ENCODE measurements around the gene NFIB. TPM values are rescaled to one million over a fixed set of nuclear protein-coding genes. Genes with fewer than 3 reads are reported as not detected.

NFIB gene
- total RNA-seq, 1 experiment from 2014 or later: 0.61 TPM

- TF ChIP-seq, protein P1, sequence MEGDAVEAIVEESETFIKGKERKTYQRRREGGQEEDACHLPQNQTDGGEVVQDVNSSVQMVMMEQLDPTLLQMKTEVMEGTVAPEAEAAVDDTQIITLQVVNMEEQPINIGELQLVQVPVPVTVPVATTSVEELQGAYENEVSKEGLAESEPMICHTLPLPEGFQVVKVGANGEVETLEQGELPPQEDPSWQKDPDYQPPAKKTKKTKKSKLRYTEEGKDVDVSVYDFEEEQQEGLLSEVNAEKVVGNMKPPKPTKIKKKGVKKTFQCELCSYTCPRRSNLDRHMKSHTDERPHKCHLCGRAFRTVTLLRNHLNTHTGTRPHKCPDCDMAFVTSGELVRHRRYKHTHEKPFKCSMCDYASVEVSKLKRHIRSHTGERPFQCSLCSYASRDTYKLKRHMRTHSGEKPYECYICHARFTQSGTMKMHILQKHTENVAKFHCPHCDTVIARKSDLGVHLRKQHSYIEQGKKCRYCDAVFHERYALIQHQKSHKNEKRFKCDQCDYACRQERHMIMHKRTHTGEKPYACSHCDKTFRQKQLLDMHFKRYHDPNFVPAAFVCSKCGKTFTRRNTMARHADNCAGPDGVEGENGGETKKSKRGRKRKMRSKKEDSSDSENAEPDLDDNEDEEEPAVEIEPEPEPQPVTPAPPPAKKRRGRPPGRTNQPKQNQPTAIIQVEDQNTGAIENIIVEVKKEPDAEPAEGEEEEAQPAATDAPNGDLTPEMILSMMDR (IDR thresholded peaks at IDR 0.05; ENCODE audit: insufficient read depth in 1 of 2, low read depth in 1 of 2, low read length in 1 of 2, severe bottlenecking in 1 of 2, unreplicated experiment in 1 of 2): no peak
- no peaks in the 10 kb centered on the region for H3K4me1 ChIP-seq
- no TSS peak for BruUV-seq (replicated peaks)
- H3K36me3 ChIP-seq (ENCODE audit: control insufficient read depth, insufficient read depth, low read length): no peaks in the 10 kb centered on the region
- H3K4me3 ChIP-seq (ENCODE audit: low read depth, low read length): no peak overlapping the region
- H3K27me3 Mint-ChIP-seq (ENCODE audit: insufficient read depth, unreplicated experiment): no peaks in the 10 kb centered on the region
- H3K4me1 Mint-ChIP-seq (ENCODE audit: low read depth, unreplicated experiment): no peaks in the 10 kb centered on the region
- ChIA-PET POLR2A (no interaction called here), CTCF (no interaction called here)
- H3K27me3 ChIP-seq (replicated peaks; ENCODE audit: control insufficient read depth, insufficient read depth, low read length): no peaks in the 10 kb centered on the region
- DNase-seq: no peak
- intact Hi-C loops (cut with micrococcal nuclease; ENCODE audit: unreplicated experiment): no loop called here
- H3K27ac Mint-ChIP-seq (ENCODE audit: unreplicated experiment): no peak overlapping the region
- no peaks in the 10 kb centered on the region for H3K9me3 Mint-ChIP-seq (ENCODE audit: unreplicated experiment)
- no peak overlapping the region for H3K4me3 Mint-ChIP-seq (ENCODE audit: unreplicated experiment)
- no peaks in the 10 kb centered on the region for H3K9me3 ChIP-seq
- H3K36me3 Mint-ChIP-seq (ENCODE audit: insufficient read depth, unreplicated experiment): no peaks in the 10 kb centered on the region
Observed at GRCh38 chr9:14084867-14085266, 229.1 kb downstream of the NFIB start.

GRCh38 chr9:14083366-14083765 lies 230.6 kb downstream of the NFIB start:
- Mint-ChIP-seq H3K36me3 (ENCODE audit: insufficient read depth, unreplicated experiment) (no peaks in the 10 kb centered on the region), H3K4me3 (ENCODE audit: unreplicated experiment) (no peak overlapping the region), H3K4me1 (ENCODE audit: low read depth, unreplicated experiment) (no peaks in the 10 kb centered on the region), H3K27me3 (ENCODE audit: insufficient read depth, unreplicated experiment) (peaks cover 2% of the 10 kb centered on the region), H3K27ac (ENCODE audit: unreplicated experiment) (no peak overlapping the region), H3K9me3 (ENCODE audit: unreplicated experiment) (no peaks in the 10 kb centered on the region)
- H3K4me1 ChIP-seq: no peaks in the 10 kb centered on the region
- TF ChIP-seq, protein P1 (IDR thresholded peaks at IDR 0.05; ENCODE audit: insufficient read depth in 1 of 2, low read depth in 1 of 2, low read length in 1 of 2, severe bottlenecking in 1 of 2, unreplicated experiment in 1 of 2): no peak
- no peaks in the 10 kb centered on the region for H3K27me3 ChIP-seq (replicated peaks; ENCODE audit: control insufficient read depth, insufficient read depth, low read length)
- no TSS peak for BruUV-seq (replicated peaks)
- CTCF ChIA-PET: no interaction called here
- no peak overlapping the region for H3K4me3 ChIP-seq (ENCODE audit: low read depth, low read length)
- no peak for DNase-seq
- intact Hi-C loops (cut with micrococcal nuclease; ENCODE audit: unreplicated experiment): no loop called here
- H3K9me3 ChIP-seq: no peaks in the 10 kb centered on the region
- POLR2A ChIA-PET: no interaction called here
- no peaks in the 10 kb centered on the region for H3K36me3 ChIP-seq (ENCODE audit: control insufficient read depth, insufficient read depth, low read length)

DNA sequence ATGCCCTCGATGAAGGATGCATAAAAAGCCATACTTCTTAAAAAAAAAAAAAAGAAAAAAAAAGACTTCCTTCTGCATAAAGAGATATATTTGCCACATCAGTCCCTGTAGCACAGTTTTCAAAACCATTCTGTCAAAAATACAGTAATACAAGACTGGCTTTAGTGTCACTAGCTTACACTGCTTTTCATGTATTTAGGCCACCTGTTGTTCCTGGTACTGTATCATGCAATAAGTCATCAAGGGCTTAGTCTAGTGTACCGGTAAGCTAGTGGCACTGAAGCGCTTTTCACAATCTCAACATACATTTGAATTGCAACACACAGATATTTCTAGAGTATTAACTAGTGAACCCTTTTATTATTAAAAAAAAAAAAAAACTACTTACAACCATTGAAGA lies 231.2 kb downstream of the NFIB start:
- no peaks in the 10 kb centered on the region for H3K36me3 ChIP-seq (ENCODE audit: control insufficient read depth, insufficient read depth, low read length)
- H3K27me3 Mint-ChIP-seq (ENCODE audit: insufficient read depth, unreplicated experiment): peaks cover 2% of the 10 kb centered on the region
- H3K36me3 Mint-ChIP-seq (ENCODE audit: insufficient read depth, unreplicated experiment): no peaks in the 10 kb centered on the region
- TF ChIP-seq, protein P1 (IDR thresholded peaks at IDR 0.05; ENCODE audit: insufficient read depth in 1 of 2, low read depth in 1 of 2, low read length in 1 of 2, severe bottlenecking in 1 of 2, unreplicated experiment in 1 of 2): no peak
- no peaks in the 10 kb centered on the region for H3K27me3 ChIP-seq (replicated peaks; ENCODE audit: control insufficient read depth, insufficient read depth, low read length)
- no peaks in the 10 kb centered on the region for H3K9me3 Mint-ChIP-seq (ENCODE audit: unreplicated experiment)
- no peak overlapping the region for H3K27ac Mint-ChIP-seq (ENCODE audit: unreplicated experiment)
- ChIA-PET CTCF (no interaction called here), POLR2A (no interaction called here)
- DNase-seq: no peak
- H3K4me1 ChIP-seq: no peaks in the 10 kb centered on the region
- H3K9me3 ChIP-seq: no peaks in the 10 kb centered on the region
- H3K4me3 ChIP-seq (ENCODE audit: low read depth, low read length): no peak overlapping the region
- no TSS peak for BruUV-seq (replicated peaks)
- H3K4me1 Mint-ChIP-seq (ENCODE audit: low read depth, unreplicated experiment): no peaks in the 10 kb centered on the region
- no peak overlapping the region for H3K4me3 Mint-ChIP-seq (ENCODE audit: unreplicated experiment)
- intact Hi-C loops (cut with micrococcal nuclease; ENCODE audit: unreplicated experiment): no loop called here
